H1 (cell line): ENCODE data around the gene PLEKHM3. TPM values are rescaled to one million over a fixed set of nuclear protein-coding genes. Genes with fewer than 3 reads are reported as not detected.
"Not testable (repeated sequence)": the region's sequence is repeated elsewhere in the genome, so short reads cannot be mapped to it uniquely, and the experiment has no call there.

Experiments
- CTCF ChIA-PET: fragments of 300-600 bp; sonication (Branson Sonifier 250); formaldehyde crosslinking; loops from one replicate; lab custom pipeline; 2021; ENCODE audit not compliant: partially characterized antibody; lab: Charles Lee
- POLR2A ChIA-PET: fragments of 300-600 bp; sonication (Branson Sonifier 250); formaldehyde crosslinking; loops from one replicate; lab custom pipeline; 2021; ENCODE audit warnings: inconsistent platforms; ENCODE audit not compliant: partially characterized antibody; lab: Charles Lee
- DNase-seq, 2 experiments: peaks; one replicate each; pipeline versions ENCODE4 v3.0.0 to v3.0.0-alpha.2; 2010 to 2022; ENCODE audit warnings: low spot score in 2 of 2, low read depth in 1 of 2, mixed read lengths in 1 of 2
- FAIRE-seq: peaks from 2 replicates; lab custom pipeline; 2011; peaks lifted over from hg19 to GRCh38; lab: Jason Lieb, UNC
- H2AFZ ChIP-seq: 2 replicates; pipeline ENCODE4 v1.8.1; 2012; ENCODE audit warnings: low read length, inconsistent platforms
- H2AK5ac ChIP-seq: 2 replicates; pipeline ENCODE4 v1.6.1; 2013; ENCODE audit warnings: low read depth, low read length
- H2BK120ac ChIP-seq: replicated peaks from 2 replicates; pipeline ENCODE3; 2013; ENCODE audit warnings: low read depth, low read length, inconsistent platforms
- H2BK12ac ChIP-seq: 2 replicates; pipeline ENCODE4 v1.6.1; 2013; ENCODE audit warnings: low read depth, low read length
- H2BK15ac ChIP-seq: 2 replicates; pipeline ENCODE4 v1.6.1; 2013; ENCODE audit warnings: low read length
- H2BK20ac ChIP-seq: 2 replicates; pipeline ENCODE4 v1.6.1; 2013; ENCODE audit warnings: low read length
- H2BK5ac ChIP-seq: 2 replicates; pipeline ENCODE4 v1.6.1; 2013; ENCODE audit warnings: low read depth, low read length
- H3K14ac ChIP-seq: 2 replicates; pipeline ENCODE4 v1.6.1; 2013; ENCODE audit warnings: inconsistent platforms; ENCODE audit not compliant: insufficient read length
- H3K18ac ChIP-seq: 2 replicates; pipeline ENCODE4 v1.6.1; 2013; ENCODE audit warnings: low read length; ENCODE audit errors: extremely low read depth
- H3K23ac ChIP-seq: 2 replicates; pipeline ENCODE4 v1.6.1; 2013; ENCODE audit warnings: inconsistent platforms; ENCODE audit not compliant: insufficient read length
- H3K23me2 ChIP-seq: 2 replicates; pipeline ENCODE4 v1.6.1; 2013; ENCODE audit warnings: low read depth, low read length
- H3K27ac ChIP-seq: 2 replicates; pipeline ENCODE4 v1.6.1; 2011; ENCODE audit warnings: low read depth, low read length, inconsistent platforms
- H3K27me3 ChIP-seq, 4 experiments: replicated peaks in 1 of 4; 1 replicate in 1 of 4; 2 replicates in 3 of 4; pipeline versions ENCODE4 v1.6.1 to v1.8.1; 2011 to 2013; ENCODE audit warnings: low read length in 3 of 4, mild to moderate bottlenecking in 3 of 4, inconsistent platforms in 2 of 4, mixed read lengths in 2 of 4, moderate library complexity in 1 of 4; ENCODE audit not compliant: control insufficient read depth in 3 of 4, insufficient read depth in 3 of 4; ENCODE audit errors: extremely low read depth in 1 of 4
- H3K36me3 ChIP-seq, 4 experiments: 2 replicates each; pipeline versions ENCODE4 v1.6.1 to v1.8.1; 2011 to 2013; ENCODE audit warnings: mild to moderate bottlenecking in 4 of 4, low read length in 3 of 4, moderate library complexity in 2 of 4, control low read depth in 1 of 4, inconsistent platforms in 1 of 4; ENCODE audit not compliant: insufficient read depth in 4 of 4, control insufficient read depth in 2 of 4
- H3K4ac ChIP-seq: replicated peaks from 2 replicates; pipeline ENCODE3; 2013; ENCODE audit warnings: low read length, low read depth, mixed read lengths, inconsistent platforms; ENCODE audit not compliant: insufficient read length
- H3K4me1 ChIP-seq, 4 experiments: replicated peaks in 1 of 4; 1 replicate in 1 of 4; 2 replicates in 3 of 4; pipeline versions ENCODE4 v1.6.1 to v1.8.1; 2011 to 2013; ENCODE audit warnings: low read length in 3 of 4, inconsistent platforms in 2 of 4, mixed read lengths in 1 of 4; ENCODE audit not compliant: insufficient read depth in 4 of 4, control insufficient read depth in 3 of 4
- H3K4me2 ChIP-seq, 2 experiments: 2 replicates each; pipeline versions ENCODE4 v1.6.1 to v1.8.1; 2011 to 2013; ENCODE audit warnings: low read depth in 2 of 2, low read length in 2 of 2, control low read depth in 1 of 2, inconsistent platforms in 1 of 2, mild to moderate bottlenecking in 1 of 2; ENCODE audit not compliant: insufficient read depth in 1 of 2
- H3K4me3 ChIP-seq, 4 experiments: fragments of 200-600, 300-600 bp in 1 of 4; sonication (generic), shearing (Covaris generic), sonication (Bioruptor Twin) in 1 of 4; 2 replicates each; pipeline versions ENCODE4 v1.5.1 to v1.8.1; 2011 to 2016; ENCODE audit warnings: low read length in 4 of 4, low read depth in 3 of 4, control low read depth in 2 of 4, inconsistent platforms in 2 of 4, mild to moderate bottlenecking in 2 of 4, mixed read lengths in 1 of 4, moderate library complexity in 1 of 4; ENCODE audit not compliant: insufficient read depth in 2 of 4; ENCODE audit errors: extremely low read depth in 1 of 4
- H3K56ac ChIP-seq: replicated peaks from 2 replicates; pipeline ENCODE3; 2013; ENCODE audit warnings: low read depth, mild to moderate bottlenecking, mixed read lengths, low read length, inconsistent platforms; ENCODE audit not compliant: insufficient read length
- H3K79me1 ChIP-seq: 2 replicates; pipeline ENCODE4 v1.6.1; 2013; ENCODE audit warnings: low read depth, low read length, control low read depth
- H3K79me2 ChIP-seq, 2 experiments: 2 replicates each; pipeline versions ENCODE4 v1.6.1 to v1.8.1; 2012 to 2013; ENCODE audit warnings: low read length in 2 of 2, mild to moderate bottlenecking in 2 of 2, inconsistent platforms in 1 of 2; ENCODE audit not compliant: insufficient read depth in 2 of 2, control insufficient read depth in 1 of 2
- H3K9ac ChIP-seq, 4 experiments: replicated peaks in 1 of 4; 1 replicate in 1 of 4; 2 replicates in 3 of 4; pipeline versions ENCODE4 v1.6.1 to v1.8.1; 2011 to 2013; ENCODE audit warnings: low read depth in 3 of 4, low read length in 3 of 4, control low read depth in 2 of 4, mild to moderate bottlenecking in 2 of 4, moderate library complexity in 2 of 4, inconsistent platforms in 1 of 4; ENCODE audit errors: extremely low read depth in 1 of 4
- H3K9me3 ChIP-seq, 2 experiments: 2 replicates each; pipeline versions ENCODE4 v1.6.1 to v1.8.1; 2012 to 2013; ENCODE audit warnings: mild to moderate bottlenecking in 2 of 2, moderate library complexity in 2 of 2, control low read depth in 1 of 2, inconsistent platforms in 1 of 2, low read depth in 1 of 2, low read length in 1 of 2, mixed read lengths in 1 of 2; ENCODE audit not compliant: insufficient read depth in 2 of 2
- H4K20me1 ChIP-seq, 2 experiments: replicated peaks in 1 of 2; 2 replicates each; pipeline versions ENCODE3 to v1.8.1; 2011 to 2013; ENCODE audit warnings: inconsistent platforms in 2 of 2, low read length in 2 of 2, mild to moderate bottlenecking in 1 of 2; ENCODE audit not compliant: insufficient read depth in 2 of 2, control insufficient read depth in 1 of 2
- H4K5ac ChIP-seq: 2 replicates; pipeline ENCODE4 v1.6.1; 2013; ENCODE audit warnings: low read length, low read depth, mixed read lengths, inconsistent platforms; ENCODE audit not compliant: insufficient read length
- H4K8ac ChIP-seq: 2 replicates; pipeline ENCODE4 v1.8.0; 2013; ENCODE audit warnings: mild to moderate bottlenecking, moderate library complexity, low read length, inconsistent platforms; ENCODE audit not compliant: insufficient read depth; ENCODE audit errors: extremely low read depth
- H4K91ac ChIP-seq: replicated peaks from 2 replicates; pipeline ENCODE3; 2013; ENCODE audit warnings: low read length, mixed read lengths, inconsistent platforms; ENCODE audit not compliant: insufficient read length
- WGBS, 2 experiments: shearing (Covaris generic) in 1 of 2; methylation state at CpG; one replicate each; pipeline versions ENCODE4 v1.1.6 to v1.1.7; 2013 to 2015; ENCODE audit warnings: low lambda C conversion rate in 2 of 2, mixed read lengths in 2 of 2, inconsistent platforms in 1 of 2, low coverage in 1 of 2, missing lambda C conversion rate in 1 of 2; ENCODE audit not compliant: insufficient replicate concordance in 2 of 2, insufficient coverage in 1 of 2, insufficient read length in 1 of 2; ENCODE audit errors: extremely low coverage in 1 of 2, missing lambda C conversion rate in 1 of 2; 5-methylcytosine and 5-hydroxymethylcytosine counted together
- polyA plus RNA-seq, 7 experiments: library from polyadenylated mRNA; depleted of rRNA in 3 of 7; stranded (reverse) in 5 of 7; unstranded in 2 of 7; fragments of >200 nt in 5 of 7; fragments of 200-250 nt in 2 of 7; gene quantifications; 1 replicate in 5 of 7; 2 replicates in 1 of 7; 4 replicates in 1 of 7; pipeline versions ENCODE4 v1.2.1 to v1.2.3, GENCODE V29; 2011 to 2013; ENCODE audit warnings: missing spikeins in 2 of 7, mixed read lengths in 2 of 7
- total RNA-seq: library from RNA; stranded (reverse); fragmentation: NEBNext Ultra II Directional; extraction: Animal tissue kit (Norgen Biotek cat#: 25700); gene quantifications from 2 replicates; pipeline ENCODE4 v1.2.1, GENCODE V29; 2021

The PLEKHM3 gene
- total and polyA plus RNA-seq, 2 of the 8 experiments (the other 6 are each of a cell fraction or from before 2014, with no cell fraction given), result 2.3 to 5.8 TPM

DNA sequence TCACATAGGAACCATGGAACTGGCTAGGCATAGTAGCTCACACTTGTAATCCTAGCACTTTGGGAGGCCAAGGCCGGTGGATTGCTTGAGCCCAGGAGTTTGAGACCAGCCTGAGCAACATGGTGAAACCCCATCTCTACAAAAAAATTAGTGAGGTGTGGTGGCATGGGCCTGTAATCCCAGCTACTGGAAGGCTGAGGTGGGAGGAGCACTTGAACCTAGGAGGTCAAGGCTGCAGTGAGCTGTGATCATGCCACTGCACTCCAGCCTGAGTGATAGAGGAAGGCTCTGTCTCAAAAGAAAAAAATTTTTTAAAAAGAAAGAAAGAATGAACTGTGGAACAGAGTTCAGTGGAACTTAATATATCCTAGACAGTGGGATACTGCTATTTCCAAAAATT, 76.1 kb downstream of the PLEKHM3 start:
- H4K8ac ChIP-seq, H3K36me3 ChIP-seq, H3K9ac ChIP-seq, H3K23ac ChIP-seq, H4K5ac ChIP-seq, H3K27ac ChIP-seq, DNase-seq, H4K20me1 ChIP-seq, H2BK120ac ChIP-seq, H2BK20ac ChIP-seq, H2AFZ ChIP-seq, H3K27me3 ChIP-seq, H3K18ac ChIP-seq, H3K14ac ChIP-seq, H3K79me1 ChIP-seq, H3K4ac ChIP-seq, FAIRE-seq, H2BK12ac ChIP-seq, H4K91ac ChIP-seq, H3K4me2 ChIP-seq, H3K4me3 ChIP-seq, H3K23me2 ChIP-seq, H3K79me2 ChIP-seq, H2AK5ac ChIP-seq, H2BK15ac ChIP-seq, H3K56ac ChIP-seq, H2BK5ac ChIP-seq, H3K9me3 ChIP-seq: not testable (repeated sequence)
- 100% methylated on average over 1 of the region's 1 CpG; no CpG with 5 or more reads in 1 of the 2 experiments for WGBS, 2 experiments
- ChIA-PET POLR2A (interaction anchor here (1.1 kb wide), 1 partner anchor 345 kb away, joined by 3 read pairs; no protein-coding TSS in a partner anchor), CTCF (interaction anchor here (0.6 to 5.4 kb wide), 6 partner anchors 10 to 1010 kb away, joined by 3 to 39 read pairs (median 3); no protein-coding TSS in a partner anchor)
- H3K4me1 ChIP-seq, result peaks cover 0 to 27% (median 19%) of the 10 kb centered on the region in 4 experiments; a peak in 4 of 7 replicates
